Mesendoderm (in vitro differentiated cells): ENCODE results near the gene CXCR6.

ENCODE experiments used
- DNase-seq: peaks from one replicate; pipeline ENCODE4 v3.0.0; 2013
- H2AK5ac ChIP-seq: 2 replicates; pipeline ENCODE4 v1.6.1; 2013; ENCODE audit warnings: low read length, inconsistent platforms
- H2BK120ac ChIP-seq: 2 replicates; pipeline ENCODE4 v1.6.1; 2013; ENCODE audit warnings: low read depth, mild to moderate bottlenecking, low read length, moderate library complexity, mixed read lengths
- H2BK15ac ChIP-seq: replicated peaks from 2 replicates; pipeline ENCODE4 v1.6.1; 2013; ENCODE audit warnings: low read depth, mild to moderate bottlenecking, moderate library complexity
- H2BK5ac ChIP-seq: 2 replicates; pipeline ENCODE4 v1.6.1; 2013; ENCODE audit warnings: low read length, inconsistent platforms
- H3K18ac ChIP-seq: 2 replicates; pipeline ENCODE4 v1.6.1; 2013; ENCODE audit warnings: mild to moderate bottlenecking, low read length, mixed read lengths
- H3K23ac ChIP-seq: one replicate; pipeline ENCODE4 v1.6.1; 2013; ENCODE audit warnings: low read length
- H3K27ac ChIP-seq: 2 replicates; pipeline ENCODE4 v1.5.1; 2013; ENCODE audit warnings: low read depth, mild to moderate bottlenecking, inconsistent platforms, low read length, moderate library complexity
- H3K27me3 ChIP-seq: 2 replicates; pipeline ENCODE4 v1.6.1; 2013; ENCODE audit warnings: low read length, control low read depth, mild to moderate bottlenecking, inconsistent platforms; ENCODE audit not compliant: insufficient read depth, poor library complexity
- H3K36me3 ChIP-seq: 2 replicates; pipeline ENCODE4 v1.6.1; 2013; ENCODE audit warnings: low read length, inconsistent platforms; ENCODE audit not compliant: control insufficient read depth, insufficient read depth
- H3K4ac ChIP-seq: one replicate; pipeline ENCODE4 v1.6.1; 2013; ENCODE audit warnings: low read depth, mild to moderate bottlenecking, low read length, moderate library complexity
- H3K4me1 ChIP-seq: 2 replicates; pipeline ENCODE4 v1.6.1; 2013; ENCODE audit warnings: low read depth, low read length, inconsistent platforms; ENCODE audit not compliant: control insufficient read depth
- H3K4me2 ChIP-seq: 2 replicates; pipeline ENCODE4 v1.6.1; 2013; ENCODE audit warnings: low read length
- H3K4me3 ChIP-seq: 2 replicates; pipeline ENCODE4 v1.5.1; 2013; ENCODE audit warnings: mild to moderate bottlenecking, low read length
- H3K56ac ChIP-seq: one replicate; pipeline ENCODE4 v1.6.1; 2013; ENCODE audit warnings: low read length
- H3K79me1 ChIP-seq: 2 replicates; pipeline ENCODE4 v1.6.1; 2013; ENCODE audit warnings: low read length, inconsistent platforms
- H3K79me2 ChIP-seq: 2 replicates; pipeline ENCODE4 v1.6.1; 2013; ENCODE audit warnings: mild to moderate bottlenecking, low read length; ENCODE audit not compliant: control insufficient read depth, insufficient read depth
- H3K9ac ChIP-seq: 2 replicates; pipeline ENCODE4 v1.6.1; 2013; ENCODE audit warnings: low read length, inconsistent platforms
- H4K5ac ChIP-seq: one replicate; pipeline ENCODE4 v1.6.1; 2013; ENCODE audit warnings: low read length
- H4K8ac ChIP-seq: one replicate; pipeline ENCODE4 v1.6.1; 2013; ENCODE audit warnings: low read depth, mild to moderate bottlenecking, control low read depth, low read length, moderate library complexity
- WGBS: extraction: QIAGEN DNeasy Blood & Tissue Kit; methylation state at CpG from one replicate; pipeline ENCODE4 v1.1.7; 2013; ENCODE audit warnings: low lambda C conversion rate, missing lambda C conversion rate; ENCODE audit not compliant: insufficient coverage; ENCODE audit errors: extremely low coverage; 5-methylcytosine and 5-hydroxymethylcytosine counted together

The CXCR6 gene

GRCh38 chr3:45905755-45906154 lies 37.5 kb upstream of the CXCR6 start:
- Histone ChIP-seq H3K79me1 (no peaks in the 10 kb centered on the region), H3K27me3 (no peaks in the 10 kb centered on the region), H3K4ac (no peak overlapping the region), H3K27ac (no peak overlapping the region), H2AK5ac (no peak overlapping the region), H3K56ac (no peak overlapping the region), H3K36me3 (no peaks in the 10 kb centered on the region), H4K8ac (no peak overlapping the region), H3K4me2 (no peak overlapping the region), H4K5ac (no peak overlapping the region), H3K79me2 (no peaks in the 10 kb centered on the region), H3K18ac (no peak overlapping the region), H3K4me1 (no peaks in the 10 kb centered on the region), H3K23ac (no peak overlapping the region), H2BK120ac (no peak overlapping the region), H2BK5ac (no peak overlapping the region), H3K4me3 (no peak overlapping the region), H3K9ac (no peak overlapping the region), H2BK15ac (no peak overlapping the region)
- WGBS = no CpG with 5 or more reads among the region's 3 CpGs
- no peak for DNase-seq

DNA sequence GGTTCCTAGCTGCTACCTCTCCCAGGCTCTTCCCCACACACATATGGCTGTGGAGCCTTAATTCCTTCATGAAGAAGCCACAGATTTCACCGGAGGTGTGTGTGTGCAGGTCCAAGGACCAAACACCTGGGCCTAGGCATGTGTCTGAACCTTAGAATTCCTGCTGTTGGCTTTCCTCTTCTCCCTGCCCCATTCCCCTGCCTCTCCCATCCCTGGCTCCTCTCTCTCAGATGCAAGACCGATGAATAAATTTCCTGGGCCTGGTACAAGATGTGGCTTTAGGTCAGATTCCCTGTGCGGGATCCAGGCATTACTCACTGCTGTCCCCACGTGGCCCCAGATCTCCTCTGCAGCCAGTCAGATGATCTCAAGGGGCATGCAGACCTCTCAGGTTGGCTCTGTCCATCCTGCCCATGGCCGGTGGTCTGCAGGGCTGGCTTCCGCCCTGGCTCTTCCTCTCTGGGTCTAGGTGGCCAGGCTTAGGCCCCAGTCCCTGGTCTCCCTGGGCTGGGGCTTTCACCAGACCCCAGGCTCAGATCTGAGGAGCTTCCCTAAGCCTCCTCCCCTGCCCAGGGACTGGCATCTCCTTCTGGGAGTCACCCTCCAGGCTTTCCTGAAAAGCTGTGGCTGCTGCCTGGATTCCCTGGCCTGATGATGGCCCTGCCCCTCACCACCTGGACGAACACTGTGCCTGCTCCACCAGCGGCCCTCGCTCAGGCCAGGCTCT lies 36.4 kb upstream of the CXCR6 start:
- Histone ChIP-seq H4K8ac (no peak overlapping the region), H3K18ac (no peak overlapping the region), H2BK5ac (no peak overlapping the region), H3K36me3 (no peaks in the 10 kb centered on the region), H3K56ac (no peak overlapping the region), H3K4ac (no peak overlapping the region), H3K27me3 (no peaks in the 10 kb centered on the region), H4K5ac (no peak overlapping the region), H2BK15ac (no peak overlapping the region), H3K4me2 (no peak overlapping the region), H2BK120ac (no peak overlapping the region), H3K79me1 (no peaks in the 10 kb centered on the region), H2AK5ac (no peak overlapping the region), H3K9ac (no peak overlapping the region), H3K4me1 (no peaks in the 10 kb centered on the region), H3K27ac (no peak overlapping the region), H3K79me2 (no peaks in the 10 kb centered on the region), H3K4me3 (no peak overlapping the region), H3K23ac (no peak overlapping the region)
- DNase-seq = peak; percentile 52
- no CpG with 5 or more reads among the region's 9 CpGs for WGBS

DNA sequence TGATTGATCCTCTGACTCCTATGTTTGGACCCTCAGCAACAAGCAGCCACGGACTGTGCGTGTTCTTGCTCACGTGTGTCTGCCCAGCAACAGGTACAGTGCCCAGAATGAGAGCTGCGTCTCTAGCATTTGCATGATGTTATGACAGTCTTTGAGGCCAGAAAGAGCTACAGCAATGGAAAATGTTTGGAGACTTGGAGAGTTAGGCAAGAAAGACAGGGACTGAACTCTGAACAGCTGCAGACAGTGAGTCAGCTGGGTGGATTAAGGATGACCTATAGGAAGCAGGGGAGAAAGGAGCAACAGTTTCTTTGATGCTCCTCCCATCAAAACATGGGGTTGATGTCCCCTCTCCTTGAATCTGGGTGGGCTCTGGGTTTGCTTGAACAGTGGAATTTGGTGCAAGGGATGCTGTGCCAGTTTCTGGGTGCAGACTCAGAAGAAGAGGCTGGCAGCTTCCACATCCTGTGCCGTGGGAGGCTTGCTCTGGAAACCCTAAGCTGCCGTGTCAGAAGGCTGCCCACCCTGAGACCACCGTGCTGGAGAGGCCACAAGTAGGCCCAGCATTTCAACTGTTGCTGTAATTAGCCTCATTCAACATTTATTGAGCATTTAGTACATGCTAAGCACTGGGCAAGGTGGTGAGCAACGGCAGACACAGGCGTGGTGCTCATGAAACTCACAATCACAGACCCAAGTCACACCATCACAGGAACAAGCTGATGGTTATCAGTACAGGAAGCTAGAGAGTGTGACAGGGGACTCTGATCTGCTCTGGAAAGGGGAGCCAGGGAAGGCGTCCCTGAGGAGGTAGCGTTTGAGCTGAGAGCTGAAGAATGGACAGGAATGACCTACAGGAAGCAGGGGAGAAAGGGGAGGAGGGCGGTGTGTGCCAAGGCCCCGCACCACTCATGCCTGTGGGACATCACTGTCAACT lies 35.2 kb upstream of the CXCR6 start:
- Histone ChIP-seq H3K27ac (no peak overlapping the region), H3K4me2 (no peak overlapping the region), H2AK5ac (no peak overlapping the region), H3K27me3 (no peaks in the 10 kb centered on the region), H3K36me3 (no peaks in the 10 kb centered on the region), H4K5ac (no peak overlapping the region), H3K9ac (no peak overlapping the region), H3K79me2 (no peaks in the 10 kb centered on the region), H3K79me1 (no peaks in the 10 kb centered on the region), H2BK15ac (no peak overlapping the region), H3K4me3 (no peak overlapping the region), H3K18ac (no peak overlapping the region), H3K4ac (no peak overlapping the region), H2BK5ac (no peak overlapping the region), H3K23ac (no peak overlapping the region), H3K56ac (no peak overlapping the region), H4K8ac (no peak overlapping the region), H3K4me1 (no peaks in the 10 kb centered on the region), H2BK120ac (no peak overlapping the region)
- DNase-seq = peak; percentile 51
- no CpG with 5 or more reads among the region's 13 CpGs for WGBS

DNA sequence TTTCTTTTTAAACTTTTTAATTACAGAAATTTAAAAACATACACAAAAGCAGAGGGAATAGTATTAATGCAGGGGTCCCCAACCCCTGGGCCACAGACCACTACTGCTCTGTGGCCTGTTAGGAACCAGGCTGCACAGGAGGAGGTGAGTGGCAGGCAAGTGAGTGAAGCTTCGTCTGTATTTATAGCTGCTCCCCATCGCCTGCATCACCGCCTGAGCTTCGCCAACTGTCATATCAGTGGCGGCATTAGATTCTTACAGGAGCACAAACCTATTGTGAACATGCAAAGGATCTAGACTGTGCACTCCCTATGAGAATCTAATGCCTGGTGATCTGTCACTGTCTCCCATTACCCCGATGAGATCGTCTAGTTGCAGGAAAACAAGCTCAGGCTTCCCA lies 34.5 kb upstream of the CXCR6 start:
- no peak overlapping the region for H3K27ac ChIP-seq
- no peak overlapping the region for H3K18ac ChIP-seq
- H3K4me3 ChIP-seq = no peak overlapping the region
- no peak for DNase-seq
- H3K9ac ChIP-seq = no peak overlapping the region
- no peak overlapping the region for H4K5ac ChIP-seq
- H3K79me1 ChIP-seq = no peaks in the 10 kb centered on the region
- no peak overlapping the region for H4K8ac ChIP-seq
- no peak overlapping the region for H2BK5ac ChIP-seq
- no peaks in the 10 kb centered on the region for H3K36me3 ChIP-seq
- H3K23ac ChIP-seq = no peak overlapping the region
- H3K4me1 ChIP-seq = no peaks in the 10 kb centered on the region
- H3K56ac ChIP-seq = no peak overlapping the region
- H2BK15ac ChIP-seq = no peak overlapping the region
- no peaks in the 10 kb centered on the region for H3K27me3 ChIP-seq
- no peak overlapping the region for H2BK120ac ChIP-seq
- WGBS = no CpG with 5 or more reads among the region's 7 CpGs
- H2AK5ac ChIP-seq = no peak overlapping the region
- no peak overlapping the region for H3K4me2 ChIP-seq
- H3K4ac ChIP-seq = no peak overlapping the region
- H3K79me2 ChIP-seq = no peaks in the 10 kb centered on the region

DNA sequence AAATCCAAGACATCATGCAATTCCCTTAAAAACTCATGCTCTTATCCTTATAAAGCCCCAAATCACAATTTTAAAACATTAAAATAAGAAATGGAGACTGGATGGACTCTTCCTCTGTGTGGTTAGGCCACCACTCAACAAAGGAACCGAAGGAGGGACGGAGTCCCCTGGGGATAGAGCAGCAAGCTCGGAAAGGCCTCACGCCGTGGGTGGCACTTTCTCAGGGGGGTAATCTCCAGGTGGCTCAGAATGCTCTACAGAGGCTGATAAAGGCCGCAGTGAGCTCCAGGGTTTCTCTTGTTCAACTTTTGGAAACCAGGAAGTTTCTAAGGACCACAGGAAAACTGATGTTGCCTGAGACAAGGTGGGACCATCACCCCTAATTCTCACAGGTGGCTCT lies 33.7 kb upstream of the CXCR6 start:
- Histone ChIP-seq H3K36me3 (no peaks in the 10 kb centered on the region), H2BK15ac (no peak overlapping the region), H2AK5ac (no peak overlapping the region), H3K79me2 (no peaks in the 10 kb centered on the region), H3K4me2 (no peak overlapping the region), H2BK5ac (no peak overlapping the region), H3K4me3 (no peak overlapping the region), H3K18ac (no peak overlapping the region), H4K5ac (no peak overlapping the region), H3K9ac (no peak overlapping the region), H3K27ac (no peak overlapping the region), H3K4me1 (no peaks in the 10 kb centered on the region), H3K56ac (no peak overlapping the region), H2BK120ac (no peak overlapping the region), H4K8ac (no peak overlapping the region), H3K79me1 (no peaks in the 10 kb centered on the region), H3K27me3 (no peaks in the 10 kb centered on the region), H3K4ac (no peak overlapping the region), H3K23ac (no peak overlapping the region)
- no CpG with 5 or more reads among the region's 6 CpGs for WGBS
- no peak for DNase-seq
